Superior temporal gyrus (tissue), 1 donor: ENCODE measurements around the gene CNR1.
A peak's percentile ranks its signal among the peaks of the same experiment; 100 is the strongest.

Experiments used
- DNase-seq: peaks from one replicate; pipeline ENCODE4 v3.0.0-alpha.2; 2016; ENCODE audit errors: extremely low spot score

Gene CNR1

DNA sequence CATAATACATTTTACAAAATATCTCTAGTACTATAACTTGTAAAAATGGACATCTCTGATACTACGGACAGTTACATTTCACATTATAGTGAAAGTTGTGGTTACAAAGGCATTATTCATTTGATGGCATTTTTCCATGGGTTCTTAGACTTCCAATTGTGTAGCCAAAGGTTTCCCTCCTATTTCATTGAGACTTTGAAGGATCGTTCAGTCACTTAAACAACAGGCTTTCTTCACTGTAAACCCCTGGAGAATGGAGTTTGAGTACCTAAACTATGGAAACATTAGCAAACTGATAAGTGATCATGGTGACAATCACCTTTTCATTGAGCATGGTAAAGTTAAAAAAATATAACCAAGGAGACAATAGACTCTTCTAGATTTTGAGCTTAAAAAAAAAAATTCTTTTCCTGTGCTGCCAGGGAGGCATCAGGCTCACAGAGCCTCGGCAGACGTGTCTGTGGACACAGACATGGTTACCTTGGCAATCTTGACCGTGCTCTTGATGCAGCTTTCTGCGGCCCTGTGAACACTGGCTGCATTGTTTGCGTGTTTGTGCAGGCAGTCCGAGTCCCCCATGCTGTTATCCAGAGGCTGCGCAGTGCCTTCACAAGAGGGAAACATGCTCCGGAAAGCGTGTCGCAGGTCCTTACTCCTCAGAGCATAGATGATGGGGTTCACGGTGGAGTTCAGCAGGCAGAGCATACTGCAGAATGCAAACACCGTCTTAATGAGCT, 22.6 kb downstream of the CNR1 start:
- no peak for DNase-seq

DNA sequence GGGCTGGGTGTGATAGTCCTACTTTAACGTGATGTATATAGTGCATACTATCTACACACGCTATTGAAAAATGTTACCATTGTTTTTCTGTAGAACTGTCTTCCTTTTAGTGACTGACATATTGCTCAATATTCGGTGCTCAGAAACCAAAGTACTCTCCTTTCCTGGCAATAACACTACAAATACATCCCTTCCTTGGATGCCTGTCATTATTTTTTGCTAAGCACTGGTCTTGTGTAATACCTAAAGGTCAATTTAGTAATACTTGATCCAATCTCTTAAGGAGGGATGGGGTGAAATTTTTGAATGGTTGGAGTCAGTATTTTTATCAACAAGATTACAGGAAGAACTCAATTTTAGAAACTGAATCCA, 23.9 kb downstream of the CNR1 start:
- no peak for DNase-seq

DNA sequence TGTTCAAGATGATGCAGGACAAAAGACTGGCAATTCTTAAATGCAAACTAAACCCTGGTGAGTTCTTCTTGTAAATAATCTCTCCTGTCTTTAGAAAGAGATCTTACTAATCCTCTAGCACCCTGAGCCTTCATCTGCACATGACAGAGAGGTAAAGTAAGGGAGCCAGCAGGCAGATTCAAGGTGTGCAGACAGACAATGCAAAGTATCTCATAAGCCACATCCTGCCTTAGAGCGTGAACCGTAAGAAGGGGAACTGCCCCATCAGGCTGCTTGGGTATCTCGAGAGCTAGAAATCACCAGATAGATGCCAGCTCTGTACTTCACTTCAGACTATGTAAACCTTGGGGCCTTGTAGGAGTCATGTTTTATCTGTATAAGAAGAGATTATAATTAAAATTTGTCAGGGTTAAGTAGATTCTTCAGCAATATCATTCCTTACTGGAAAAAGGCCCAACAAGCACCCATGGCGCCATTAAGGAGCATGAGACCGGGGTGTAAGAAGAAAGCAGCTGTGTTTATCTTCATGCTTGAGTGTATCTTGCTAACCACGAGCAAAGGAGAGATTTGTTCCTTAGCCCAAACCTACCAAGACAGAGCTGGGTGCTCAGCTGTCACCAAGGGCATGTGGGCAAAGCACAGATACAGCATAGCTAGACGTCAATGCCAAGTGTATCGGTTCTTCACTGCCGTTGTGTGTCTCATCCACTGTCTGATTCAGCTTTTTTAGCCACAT, 24.4 kb downstream of the CNR1 start:
- DNase-seq = peak; percentile 7

DNA sequence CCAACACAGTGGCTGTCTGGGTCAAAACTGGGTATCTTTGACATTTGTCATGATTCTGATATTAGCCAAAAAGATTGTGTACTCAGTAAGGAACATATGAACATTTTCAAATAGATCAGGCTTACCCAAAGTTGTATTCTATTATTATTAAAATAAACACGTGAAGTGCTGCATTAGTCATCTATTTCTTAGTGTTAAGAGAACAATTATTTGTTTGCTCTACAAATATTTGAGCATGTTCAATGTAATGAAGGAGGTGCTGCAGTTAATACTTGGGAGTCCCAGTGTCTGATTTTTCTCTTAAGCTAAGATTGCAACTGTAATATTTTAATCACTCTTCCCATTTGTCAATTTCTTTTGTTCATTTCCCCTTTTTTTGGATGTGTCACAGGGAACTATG, 28.2 kb downstream of the CNR1 start:
- no peak for DNase-seq

DNA sequence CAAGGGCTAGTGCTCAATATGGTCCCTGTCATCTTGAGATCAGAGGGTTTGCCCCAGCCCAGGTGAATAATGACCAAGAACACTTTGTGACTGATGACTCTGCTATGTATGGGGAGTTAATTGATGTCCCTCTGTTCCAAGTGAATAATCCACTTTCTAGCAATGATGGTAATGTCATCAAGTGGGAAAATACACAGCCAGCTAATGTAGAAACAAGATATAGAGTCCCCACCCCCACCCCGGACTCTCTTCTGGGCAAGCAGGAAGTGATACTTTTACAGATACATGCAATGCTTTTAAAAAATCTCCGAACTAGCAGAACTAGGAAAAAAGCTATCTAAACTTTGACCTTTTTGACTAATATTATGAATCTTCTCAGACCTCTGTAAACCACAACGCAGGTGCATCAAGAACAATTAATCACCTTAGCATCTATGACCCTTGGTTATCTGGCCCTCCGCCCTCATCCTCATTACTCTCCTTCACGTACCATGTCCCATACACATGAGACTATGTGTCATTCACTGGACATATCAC, 30.5 kb downstream of the CNR1 start:
- no peak for DNase-seq

DNA sequence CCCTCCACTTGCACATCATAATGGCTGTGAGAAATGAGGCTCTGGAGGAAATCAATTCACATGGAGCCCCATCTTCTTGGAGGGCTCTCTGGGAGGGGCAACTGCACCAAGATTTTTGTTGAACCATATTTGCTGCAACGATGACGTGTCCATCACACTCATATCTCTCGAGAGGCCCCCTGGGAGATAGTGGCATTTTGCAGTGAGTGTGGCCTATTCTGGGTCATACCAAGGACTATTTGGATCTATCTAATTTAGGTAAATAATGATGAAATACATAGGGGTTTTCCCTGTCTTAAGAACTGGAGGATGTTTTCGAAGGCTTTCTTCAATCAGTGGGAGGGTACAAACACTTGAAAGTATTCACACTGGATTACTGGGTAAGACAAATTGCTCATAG, 31.6 kb downstream of the CNR1 start:
- DNase-seq = no peak

DNA sequence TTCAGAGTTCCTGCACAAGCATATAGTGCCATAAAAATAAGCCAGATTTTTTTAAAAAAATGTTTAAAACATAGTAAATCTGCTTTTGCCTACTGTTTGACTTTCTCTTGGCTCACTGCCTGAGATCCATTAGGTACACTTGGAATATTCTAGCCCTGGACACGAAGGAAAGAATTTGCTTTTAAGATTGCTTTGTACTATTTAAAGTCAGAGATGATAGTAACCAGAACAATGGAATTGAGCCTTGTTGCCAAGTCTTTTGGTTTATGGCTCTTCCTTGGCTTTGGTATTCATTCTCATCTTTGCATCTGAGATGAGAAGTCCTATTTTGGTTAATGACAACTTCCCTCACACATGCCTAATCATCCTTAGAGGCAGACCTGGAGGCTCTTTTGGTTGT, 32.4 kb downstream of the CNR1 start:
- DNase-seq = no peak

DNA sequence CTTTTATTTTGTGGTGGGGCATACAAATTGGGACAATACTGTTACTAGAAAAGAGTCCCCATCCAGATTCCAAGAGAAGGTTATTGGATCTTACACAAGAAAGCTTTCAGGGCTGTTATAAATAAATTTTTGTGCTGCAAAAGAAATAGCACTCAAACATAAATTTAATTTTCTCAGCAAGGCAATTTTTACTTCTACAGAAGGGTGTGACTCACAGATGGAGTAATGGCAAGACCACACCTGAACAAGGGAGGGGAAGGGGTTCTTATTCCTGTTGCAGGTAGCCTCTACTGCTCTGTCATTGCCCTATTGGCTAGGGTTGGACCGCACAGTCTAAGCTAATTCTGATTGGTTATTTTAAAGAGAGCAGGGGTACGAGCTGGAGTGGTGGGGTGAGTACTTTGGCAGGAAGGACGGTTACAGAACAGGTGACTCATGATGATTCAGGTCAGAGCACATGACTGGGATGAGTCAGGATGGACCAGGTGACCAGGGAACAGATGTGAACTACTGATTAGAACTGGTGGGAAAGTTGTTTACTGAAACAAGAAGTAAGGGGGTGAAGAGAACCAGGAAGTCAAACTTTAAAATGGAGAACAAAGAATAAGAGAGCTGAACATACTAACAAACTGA, 41.1 kb downstream of the CNR1 start:
- DNase-seq = no peak

DNA sequence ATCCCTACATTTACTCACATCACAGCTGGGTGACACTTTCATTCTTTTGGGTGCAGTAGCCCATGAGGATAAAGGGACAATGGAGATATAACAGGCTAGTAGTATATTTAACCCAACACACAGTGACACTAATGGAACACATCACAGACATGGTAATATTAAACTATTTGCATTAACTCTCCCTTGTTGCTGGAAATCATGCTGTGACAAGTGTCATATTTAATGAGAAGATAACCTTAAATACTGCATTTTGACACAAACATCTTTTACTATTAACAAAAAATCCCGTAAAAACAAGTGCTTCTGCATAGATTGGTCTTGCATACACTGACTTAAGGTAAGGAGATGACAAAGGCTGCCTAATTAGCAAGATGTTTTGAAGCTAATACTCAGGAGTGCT, 45.5 kb downstream of the CNR1 start:
- no peak for DNase-seq

DNA sequence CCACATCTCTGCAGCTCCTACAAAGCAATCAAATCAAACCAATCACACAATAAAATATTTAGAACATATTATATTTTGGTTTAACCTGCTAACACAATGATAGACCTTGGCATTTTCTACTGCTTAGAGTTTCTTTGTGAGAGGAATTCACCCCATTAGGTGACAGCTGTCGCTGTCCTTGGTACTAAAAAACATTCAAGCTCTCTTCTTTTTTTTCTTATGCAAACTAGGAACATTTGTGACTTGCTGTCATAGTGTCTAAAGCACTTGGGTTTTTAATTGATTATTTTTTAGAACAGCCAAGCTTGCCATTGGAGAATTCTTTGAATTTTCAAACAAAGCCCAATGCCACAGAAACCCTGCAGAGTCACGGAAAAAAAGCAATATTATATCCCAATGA, 46.4 kb downstream of the CNR1 start:
- no peak for DNase-seq

DNA sequence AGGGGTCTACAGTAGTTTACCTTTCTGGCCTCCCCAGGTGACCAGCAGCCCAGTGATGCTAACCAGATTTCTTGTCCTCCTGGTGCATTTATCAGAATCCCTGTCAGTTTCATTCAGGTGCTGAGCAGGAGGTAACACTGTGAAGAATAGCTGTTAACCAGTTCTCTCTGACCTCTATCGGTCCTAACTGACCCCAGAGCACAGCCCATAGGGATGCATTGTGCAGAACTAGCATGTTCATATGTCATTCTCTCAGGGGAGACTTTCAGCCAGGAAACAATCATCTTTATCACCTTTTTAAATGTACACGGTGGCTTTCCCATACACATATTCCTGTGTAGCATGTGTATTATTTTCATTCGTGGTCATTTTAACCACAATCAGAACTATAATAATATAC, 49.9 kb downstream of the CNR1 start:
- DNase-seq = no peak

DNA sequence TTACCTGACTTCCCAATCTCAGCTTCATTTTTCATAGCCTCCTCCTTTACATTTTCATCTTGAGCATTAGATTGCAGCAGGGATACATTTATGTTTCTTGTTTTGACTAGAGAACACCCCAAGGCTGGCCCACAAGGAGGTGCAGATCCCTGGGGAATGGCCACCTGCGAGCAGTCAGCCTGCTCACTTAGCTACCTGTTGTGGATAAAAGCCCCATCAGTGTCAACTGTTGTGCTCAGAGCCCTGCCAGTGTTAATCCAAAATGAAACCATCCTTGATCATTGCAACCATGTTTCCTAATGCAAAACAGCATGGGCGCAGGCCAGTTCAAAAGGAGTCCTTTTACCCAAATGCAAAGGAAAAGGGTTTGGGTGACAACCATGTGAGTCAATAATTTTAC, 50.8 kb downstream of the CNR1 start:
- DNase-seq = no peak

DNA sequence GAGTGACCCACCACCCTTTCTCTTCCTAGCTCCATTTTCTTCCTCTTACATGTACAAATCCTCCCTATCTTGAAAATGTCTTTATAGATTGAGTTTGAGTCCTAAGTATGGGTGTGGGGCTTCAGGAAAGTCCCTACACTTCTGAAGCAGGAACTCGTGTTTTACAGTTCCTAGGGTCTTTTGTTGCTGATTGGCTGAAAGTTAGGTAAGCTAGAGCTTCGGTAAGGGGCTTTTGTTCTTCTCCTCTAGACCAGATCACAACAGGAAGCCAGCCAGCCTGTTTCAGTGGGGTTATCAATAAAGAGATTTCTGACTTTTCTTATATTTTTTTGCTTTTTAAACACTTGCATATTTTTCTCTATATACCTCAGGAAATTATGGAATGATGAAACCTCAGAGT, 51.3 kb downstream of the CNR1 start:
- no peak for DNase-seq

DNA sequence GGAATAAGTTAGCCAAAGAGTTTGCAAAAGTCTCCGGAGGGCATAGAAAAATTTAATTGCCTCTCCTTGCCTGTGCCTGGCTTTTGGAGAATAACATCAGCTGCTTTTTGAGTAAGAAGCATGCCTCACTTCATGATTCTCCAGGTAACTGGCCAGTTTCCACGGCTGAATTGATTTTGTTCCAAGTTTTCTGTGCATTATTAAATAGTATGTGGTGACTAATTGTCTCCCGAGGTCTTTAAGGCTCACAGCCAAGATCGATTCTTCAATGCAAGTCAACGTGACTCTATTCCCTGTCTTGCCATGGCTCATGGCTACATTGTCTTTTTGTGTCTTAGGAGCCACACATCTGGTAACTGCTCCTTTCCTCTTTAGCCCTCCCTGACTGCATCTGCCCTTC, 54.2 kb downstream of the CNR1 start:
- DNase-seq = no peak

DNA sequence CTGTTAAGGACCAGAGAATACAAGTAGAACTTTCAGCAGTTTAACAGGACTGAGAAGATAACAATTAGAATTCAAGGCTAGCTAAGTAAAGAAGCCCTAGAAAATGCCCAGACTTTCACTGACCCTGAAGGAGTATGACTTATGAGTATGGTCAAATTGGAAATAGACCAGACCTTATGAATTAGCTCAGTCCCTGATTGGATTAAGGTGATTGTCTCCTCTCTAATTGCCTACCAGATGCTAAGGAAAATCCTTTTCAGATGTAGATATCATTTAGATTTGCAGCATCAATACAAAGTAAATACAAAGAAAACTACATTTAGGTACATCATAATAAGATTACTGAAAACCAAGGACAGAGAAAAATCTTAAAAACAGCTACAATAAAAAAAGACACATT, 58.9 kb downstream of the CNR1 start:
- DNase-seq = no peak

DNA sequence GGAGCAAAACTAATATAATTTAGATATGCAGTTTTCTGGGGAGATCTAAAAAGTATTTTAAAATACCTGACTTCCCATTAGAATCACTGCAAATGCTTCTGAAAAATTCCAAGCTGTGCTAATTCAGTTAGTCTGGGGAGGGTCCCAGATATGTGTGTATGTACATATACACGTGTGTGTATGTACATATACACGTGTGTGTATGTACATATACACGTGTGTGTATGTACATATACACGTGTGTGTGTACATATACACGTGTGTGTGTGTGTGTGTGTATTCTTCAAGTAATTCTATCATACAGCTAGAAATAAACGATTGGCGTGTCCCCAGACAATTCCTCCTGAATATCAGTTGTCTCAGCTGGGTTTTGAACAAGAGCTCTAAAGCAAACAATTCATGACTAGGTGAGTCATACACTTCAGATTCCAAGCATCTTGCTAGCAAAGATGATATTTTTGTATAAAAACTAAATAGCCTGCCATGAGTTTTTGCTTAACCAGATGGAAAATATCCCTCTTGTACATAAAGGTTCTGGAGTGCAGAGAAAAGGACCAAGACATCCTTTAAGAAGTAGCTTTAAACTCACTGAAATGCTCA, 60.3 kb downstream of the CNR1 start:
- DNase-seq = peak; percentile 22
